ENCODE results near the gene PHLPP1. TPM values are rescaled to one million over a fixed set of nuclear protein-coding genes. Genes with fewer than 3 reads are reported as not detected.

PHLPP1 gene
- total RNA-seq, 4 donors from 2014 or later, result 15.7 to 21.8 (median 20.5) TPM

- H3K27me3 ChIP-seq, result no peaks in the 10 kb centered on the region
- H3K9me3 ChIP-seq, result no peaks in the 10 kb centered on the region
- no peak for DNase-seq
- no peak overlapping the region for H3K4me3 ChIP-seq
- no peak for TF ChIP-seq POLR2A (IDR thresholded peaks at IDR 0.05)
- no peak for TF ChIP-seq CTCF (IDR thresholded peaks at IDR 0.05)
- no peaks in the 10 kb centered on the region for H3K36me3 ChIP-seq
- peaks cover 0 to 7% (median 0%) of the 10 kb centered on the region in 4 donors for H3K4me1 ChIP-seq
- H3K27ac ChIP-seq, result no peak overlapping the region
Observed at GRCh38 chr18:62795813-62796212, 80.5 kb downstream of the PHLPP1 start.

DNA sequence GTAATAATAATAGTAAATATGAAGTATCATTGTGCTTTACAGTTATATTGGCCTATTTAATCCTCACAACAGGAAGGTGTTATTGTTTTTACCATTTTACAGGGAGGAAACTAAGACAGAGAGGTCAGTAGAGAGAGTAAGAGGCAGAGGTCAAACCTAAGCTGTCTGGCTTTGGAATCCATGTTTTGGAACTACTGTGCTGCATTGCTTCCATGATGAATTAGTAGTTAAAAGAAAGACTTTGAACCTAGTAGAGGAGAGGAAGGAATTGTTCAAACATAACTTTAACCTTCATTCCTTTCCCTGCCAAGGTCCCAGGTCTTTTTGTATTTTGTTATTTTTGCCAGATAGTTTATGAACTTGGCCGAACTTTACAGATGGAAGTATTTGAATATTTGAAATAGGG is 80.9 kb downstream of the PHLPP1 start:
- TF ChIP-seq POLR2A (IDR thresholded peaks at IDR 0.05) (no peak), CTCF (IDR thresholded peaks at IDR 0.05) (no peak)
- Histone ChIP-seq H3K27me3 (no peaks in the 10 kb centered on the region), H3K4me1 (peaks cover 0 to 5% (median 0%) of the 10 kb centered on the region in 4 donors), H3K27ac (no peak overlapping the region), H3K4me3 (no peak overlapping the region), H3K36me3 (no peaks in the 10 kb centered on the region), H3K9me3 (no peaks in the 10 kb centered on the region)
- no peak for DNase-seq

- Histone ChIP-seq H3K36me3 (no peaks in the 10 kb centered on the region), H3K4me3 (no peak overlapping the region), H3K27me3 (no peaks in the 10 kb centered on the region), H3K27ac (no peak overlapping the region), H3K4me1 (no peaks in the 10 kb centered on the region), H3K9me3 (no peaks in the 10 kb centered on the region)
- no peak for DNase-seq
- TF ChIP-seq CTCF (IDR thresholded peaks at IDR 0.05) (no peak), POLR2A (IDR thresholded peaks at IDR 0.05) (no peak)
Observed at GRCh38 chr18:62797329-62797728, 82.0 kb downstream of the PHLPP1 start.

DNA sequence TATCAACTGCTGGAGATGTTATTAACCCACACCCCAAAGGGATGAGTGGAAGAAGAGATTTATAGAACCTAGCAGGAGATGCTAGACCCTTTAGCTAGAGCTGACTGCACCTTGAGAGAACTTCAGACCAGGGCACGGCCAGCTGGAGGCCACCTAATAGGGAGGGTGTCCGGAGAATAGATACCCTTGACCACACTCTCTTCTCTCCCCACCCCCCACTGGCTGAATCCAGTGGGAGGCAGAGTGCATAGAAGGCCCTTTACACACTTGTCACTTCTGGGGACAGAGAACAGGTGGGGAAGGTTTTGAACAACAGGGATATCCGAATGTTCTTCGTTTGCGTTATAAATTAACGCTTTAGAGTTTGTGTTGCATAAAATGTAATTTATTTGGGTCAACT is 84.6 kb downstream of the PHLPP1 start:
- Histone ChIP-seq H3K36me3 (no peaks in the 10 kb centered on the region), H3K27me3 (no peaks in the 10 kb centered on the region), H3K27ac (no peak overlapping the region), H3K9me3 (no peaks in the 10 kb centered on the region), H3K4me1 (no peaks in the 10 kb centered on the region), H3K4me3 (no peak overlapping the region)
- DNase-seq, result no peak
- TF ChIP-seq CTCF (IDR thresholded peaks at IDR 0.05) (no peak), POLR2A (IDR thresholded peaks at IDR 0.05) (no peak)

DNA sequence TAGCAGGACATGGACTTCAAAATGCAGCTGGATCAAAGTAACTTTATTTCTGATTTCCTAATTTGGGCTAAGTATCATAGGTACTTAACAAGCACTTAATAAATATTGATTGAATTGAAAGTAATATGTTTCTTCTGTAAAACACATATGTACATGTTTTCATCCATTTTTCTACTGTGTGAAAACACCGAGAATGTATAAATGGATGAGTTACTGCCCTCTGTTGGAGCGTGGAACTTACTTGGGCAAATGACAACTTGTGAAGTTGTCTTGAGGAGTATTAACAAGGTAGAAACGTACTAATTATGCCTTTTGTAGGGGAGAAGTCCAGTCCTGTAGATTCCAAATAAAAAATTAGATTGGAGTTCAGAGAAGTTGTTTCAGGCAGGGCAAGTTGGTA is 87.2 kb downstream of the PHLPP1 start:
- Histone ChIP-seq H3K27me3 (no peaks in the 10 kb centered on the region), H3K9me3 (no peaks in the 10 kb centered on the region), H3K4me3 (no peak overlapping the region), H3K4me1 (no peaks in the 10 kb centered on the region), H3K27ac (no peak overlapping the region), H3K36me3 (no peaks in the 10 kb centered on the region)
- no peak for DNase-seq
- TF ChIP-seq CTCF (IDR thresholded peaks at IDR 0.05) (peak in 3 of 6 experiments; percentile 38 to 52 (median 40)), POLR2A (IDR thresholded peaks at IDR 0.05) (no peak)

DNA sequence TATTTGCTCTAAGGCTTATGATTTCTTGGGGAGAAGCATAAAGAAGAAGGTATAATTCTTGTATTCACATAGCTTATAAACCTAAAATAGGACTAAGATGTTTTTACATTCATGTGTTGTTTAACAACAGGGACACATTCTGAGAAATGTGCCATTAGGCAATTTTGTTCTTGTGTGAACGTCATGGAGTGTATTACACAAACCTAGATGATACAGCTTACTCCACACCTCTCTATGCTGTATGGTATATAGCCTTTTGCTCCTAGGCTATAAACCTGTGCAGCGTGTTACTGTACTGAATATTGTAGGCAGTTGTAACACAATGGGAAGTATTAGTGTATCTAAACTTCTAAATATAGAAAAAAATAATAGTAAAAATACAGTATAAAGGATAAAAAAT is 92.1 kb downstream of the PHLPP1 start:
- no peaks in the 10 kb centered on the region for H3K4me1 ChIP-seq
- no peaks in the 10 kb centered on the region for H3K27me3 ChIP-seq
- H3K9me3 ChIP-seq, result no peaks in the 10 kb centered on the region
- TF ChIP-seq CTCF (IDR thresholded peaks at IDR 0.05), result no peak
- no peak for TF ChIP-seq POLR2A (IDR thresholded peaks at IDR 0.05)
- no peaks in the 10 kb centered on the region for H3K36me3 ChIP-seq
- no peak overlapping the region for H3K4me3 ChIP-seq
- H3K27ac ChIP-seq, result no peak overlapping the region
- no peak for DNase-seq

Measured in Peyer's patch (tissue), 4 donors.